Gastrocnemius medialis (tissue), 4 donors: Measurements from ENCODE around the gene CDH23.

Experiments
- CTCF ChIP-seq, 5 experiments: fragments of 450-650 bp in 3 of 5; fragments of 200-600 bp in 2 of 5; sonication (generic) in 2 of 5; IDR thresholded peaks in 4 of 5; conservative IDR thresholded peaks in 1 of 5; 1 replicate in 4 of 5; 2 replicates in 1 of 5; pipeline ENCODE4 v1.5.1; 2016 to 2019; ENCODE audit warnings: antibody characterized with exemption in 5 of 5, mild to moderate bottlenecking in 3 of 5, moderate library complexity in 3 of 5
- POLR2A ChIP-seq, 2 donors: fragments of 450-650 bp; IDR thresholded peaks; one replicate each; pipeline ENCODE4 v1.6.1; 2017; ENCODE audit warnings: antibody characterized with exemption in 2 of 2, mild to moderate bottlenecking in 2 of 2, moderate library complexity in 2 of 2

GRCh38 chr10:71691405-71691804 lies 294.7 kb downstream of the CDH23 start:
- TF ChIP-seq CTCF (IDR thresholded peaks at IDR 0.05 in 4 of 5, conservative IDR thresholded peaks at IDR 0.05 in 1 of 5) (no peak), POLR2A (IDR thresholded peaks at IDR 0.05) (no peak)
